ENCODE data around the gene NFATC2.

The NFATC2 gene

DNA sequence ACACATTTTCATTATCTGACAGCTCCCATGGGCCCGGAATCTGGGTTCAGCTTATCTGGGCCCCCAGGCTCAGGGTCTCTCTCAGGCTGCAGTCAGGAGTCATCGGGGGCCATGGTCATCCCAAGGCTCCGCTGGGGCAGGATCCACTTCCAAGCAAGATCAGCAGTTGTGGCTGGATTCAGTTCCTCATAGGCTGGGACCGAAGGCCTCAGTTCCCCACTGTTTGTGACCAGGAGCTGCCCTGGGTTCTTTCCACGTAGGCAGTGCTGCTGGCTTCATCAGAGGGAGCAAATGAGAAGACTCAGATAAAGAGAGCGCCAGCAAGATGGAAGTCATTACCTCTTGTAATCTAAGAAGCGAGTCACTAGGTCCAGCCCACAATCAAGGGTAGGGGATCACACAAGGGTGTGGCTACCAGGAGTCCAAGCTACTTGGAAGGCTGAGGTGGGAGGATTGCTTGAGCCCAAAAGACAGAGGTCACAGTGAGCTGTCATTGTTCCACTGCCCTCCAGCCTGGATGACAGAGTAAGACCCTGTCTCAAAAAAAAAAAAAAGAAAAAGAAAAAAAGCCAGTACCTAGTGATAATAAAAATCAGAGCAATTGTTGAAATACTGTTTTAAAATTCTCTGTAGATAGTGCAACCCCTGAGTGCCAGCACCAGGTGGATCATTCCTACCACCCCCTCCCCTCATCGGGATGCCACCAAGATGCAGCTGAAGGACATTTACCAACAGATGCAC, 162.7 kb downstream of the NFATC2 start:
- no peaks in the 10 kb centered on the region; the same call in 1 of the 2 replicates for H3K79me2 ChIP-seq (ENCODE audit: low read length)
- peak overlapping the region; percentile 3; the same call in 1 of the 2 replicates for H3K4me3 ChIP-seq (ENCODE audit: low read length)
- H3K27me3 ChIP-seq (ENCODE audit: low read depth, low read length) = no peaks in the 10 kb centered on the region
- no peak for TF ChIP-seq EZH2phosphoT487 (IDR thresholded peaks at IDR 0.05; ENCODE audit: low read depth)
- TF ChIP-seq, protein P1, sequence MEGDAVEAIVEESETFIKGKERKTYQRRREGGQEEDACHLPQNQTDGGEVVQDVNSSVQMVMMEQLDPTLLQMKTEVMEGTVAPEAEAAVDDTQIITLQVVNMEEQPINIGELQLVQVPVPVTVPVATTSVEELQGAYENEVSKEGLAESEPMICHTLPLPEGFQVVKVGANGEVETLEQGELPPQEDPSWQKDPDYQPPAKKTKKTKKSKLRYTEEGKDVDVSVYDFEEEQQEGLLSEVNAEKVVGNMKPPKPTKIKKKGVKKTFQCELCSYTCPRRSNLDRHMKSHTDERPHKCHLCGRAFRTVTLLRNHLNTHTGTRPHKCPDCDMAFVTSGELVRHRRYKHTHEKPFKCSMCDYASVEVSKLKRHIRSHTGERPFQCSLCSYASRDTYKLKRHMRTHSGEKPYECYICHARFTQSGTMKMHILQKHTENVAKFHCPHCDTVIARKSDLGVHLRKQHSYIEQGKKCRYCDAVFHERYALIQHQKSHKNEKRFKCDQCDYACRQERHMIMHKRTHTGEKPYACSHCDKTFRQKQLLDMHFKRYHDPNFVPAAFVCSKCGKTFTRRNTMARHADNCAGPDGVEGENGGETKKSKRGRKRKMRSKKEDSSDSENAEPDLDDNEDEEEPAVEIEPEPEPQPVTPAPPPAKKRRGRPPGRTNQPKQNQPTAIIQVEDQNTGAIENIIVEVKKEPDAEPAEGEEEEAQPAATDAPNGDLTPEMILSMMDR (IDR thresholded peaks at IDR 0.05; ENCODE audit: low read depth, low read length) = no peak
- no peaks in the 10 kb centered on the region for H3K9me3 ChIP-seq (ENCODE audit: insufficient read depth, low read length)
- H4K20me1 ChIP-seq (ENCODE audit: insufficient read depth, low read length) = no peaks in the 10 kb centered on the region
- H3K27ac ChIP-seq (ENCODE audit: low read length) = peak overlapping the region; percentile 73
- peaks cover 49% of the 10 kb centered on the region for H3K4me1 ChIP-seq (ENCODE audit: low read length)
- H3K9ac ChIP-seq (ENCODE audit: low read length) = peak overlapping the region; percentile 15; the same call in 1 of the 2 replicates
- peaks cover 9% of the 10 kb centered on the region for H3K36me3 ChIP-seq (replicated peaks; ENCODE audit: low read depth, low read length)
- H2AFZ ChIP-seq (ENCODE audit: low read depth, low read length) = peak overlapping the region; percentile 3; the same call in 1 of the 2 replicates
- peak overlapping the region; percentile 53 for H3K4me2 ChIP-seq (ENCODE audit: low read length)

DNA sequence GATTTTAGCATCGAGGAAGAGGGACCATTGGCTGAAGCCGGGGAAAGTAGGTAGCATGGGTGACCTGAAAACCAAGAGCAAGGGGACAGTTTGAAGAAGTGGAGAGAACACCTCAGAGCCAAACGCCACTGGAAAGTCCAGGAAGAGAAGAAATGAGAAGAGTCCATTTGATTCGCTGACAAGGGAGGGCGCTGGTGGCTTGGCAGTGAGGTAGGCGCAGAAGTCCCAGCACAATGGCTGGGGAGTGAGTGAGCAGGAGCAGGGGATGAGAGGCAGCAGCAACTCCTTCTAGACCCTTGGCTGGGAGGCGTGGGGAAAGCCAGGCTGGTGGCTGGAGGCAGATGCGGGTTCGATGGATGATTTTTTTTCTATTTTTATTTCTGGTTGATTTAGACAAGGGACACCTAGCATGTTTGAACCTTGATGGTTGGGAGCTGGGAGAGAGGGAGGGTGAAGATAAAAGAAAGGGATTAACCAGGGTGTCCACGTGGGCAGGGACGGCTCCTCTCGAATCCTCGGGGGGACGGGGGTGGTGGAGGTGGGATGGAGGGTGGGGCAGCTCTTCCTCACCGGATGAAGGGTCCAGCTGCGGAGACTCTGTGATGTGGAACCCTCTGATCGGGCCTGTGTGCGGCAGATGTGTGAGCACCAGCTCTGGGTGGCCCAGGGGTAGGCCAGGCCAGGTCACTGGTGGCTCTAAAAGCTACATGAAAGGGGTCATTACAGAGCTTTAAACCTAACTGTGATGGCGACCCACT, 164.2 kb downstream of the NFATC2 start:
- no peaks in the 10 kb centered on the region for H3K9me3 ChIP-seq (ENCODE audit: insufficient read depth, low read length)
- no peak overlapping the region for H2AFZ ChIP-seq (ENCODE audit: low read depth, low read length)
- H3K27ac ChIP-seq (ENCODE audit: low read length) = no peak overlapping the region
- peaks cover 49% of the 10 kb centered on the region for H3K4me1 ChIP-seq (ENCODE audit: low read length)
- no peaks in the 10 kb centered on the region for H4K20me1 ChIP-seq (ENCODE audit: insufficient read depth, low read length)
- peaks cover 9% of the 10 kb centered on the region for H3K36me3 ChIP-seq (replicated peaks; ENCODE audit: low read depth, low read length)
- no peak overlapping the region for H3K4me2 ChIP-seq (ENCODE audit: low read length)
- no peak overlapping the region for H3K9ac ChIP-seq (ENCODE audit: low read length)
- no peaks in the 10 kb centered on the region for H3K27me3 ChIP-seq (ENCODE audit: low read depth, low read length)
- H3K4me3 ChIP-seq (ENCODE audit: low read length) = no peak overlapping the region
- no peaks in the 10 kb centered on the region; the same call in 1 of the 2 replicates for H3K79me2 ChIP-seq (ENCODE audit: low read length)
- TF ChIP-seq EZH2phosphoT487 (IDR thresholded peaks at IDR 0.05; ENCODE audit: low read depth) = no peak
- TF ChIP-seq, protein P1 (IDR thresholded peaks at IDR 0.05; ENCODE audit: low read depth, low read length) = peak; percentile 81

DNA sequence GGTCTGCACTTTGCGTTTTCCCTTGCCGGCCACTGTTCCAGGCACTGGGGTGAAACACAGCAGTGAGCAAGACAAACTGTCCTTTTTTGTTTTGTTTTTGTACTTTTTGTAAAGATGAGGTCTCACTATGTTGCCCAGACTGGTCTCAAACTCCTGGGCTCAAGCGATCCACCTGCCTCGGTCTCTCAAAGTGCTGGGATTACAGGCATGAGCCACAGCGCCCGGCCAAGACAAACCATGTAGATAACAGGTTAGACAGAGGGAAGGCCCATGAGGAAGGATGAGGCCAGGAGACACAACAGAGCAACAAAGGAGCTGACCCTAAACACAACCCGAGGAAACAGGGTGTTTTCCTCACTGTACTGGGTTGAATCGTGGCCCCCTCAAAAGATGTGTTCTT, 165.4 kb downstream of the NFATC2 start:
- Histone ChIP-seq H3K4me2 (ENCODE audit: low read length) (no peak overlapping the region), H3K4me1 (ENCODE audit: low read length) (peaks cover 44% of the 10 kb centered on the region), H3K79me2 (ENCODE audit: low read length) (no peaks in the 10 kb centered on the region; the same call in 1 of the 2 replicates), H3K9me3 (ENCODE audit: insufficient read depth, low read length) (no peaks in the 10 kb centered on the region), H4K20me1 (ENCODE audit: insufficient read depth, low read length) (no peaks in the 10 kb centered on the region), H3K36me3 (replicated peaks; ENCODE audit: low read depth, low read length) (peaks cover 9% of the 10 kb centered on the region), H3K9ac (ENCODE audit: low read length) (no peak overlapping the region), H3K4me3 (ENCODE audit: low read length) (no peak overlapping the region), H3K27ac (ENCODE audit: low read length) (no peak overlapping the region), H2AFZ (ENCODE audit: low read depth, low read length) (no peak overlapping the region), H3K27me3 (ENCODE audit: low read depth, low read length) (no peaks in the 10 kb centered on the region)
- TF ChIP-seq, protein P1 (IDR thresholded peaks at IDR 0.05; ENCODE audit: low read depth, low read length) = no peak
- TF ChIP-seq EZH2phosphoT487 (IDR thresholded peaks at IDR 0.05; ENCODE audit: low read depth) = no peak

DNA sequence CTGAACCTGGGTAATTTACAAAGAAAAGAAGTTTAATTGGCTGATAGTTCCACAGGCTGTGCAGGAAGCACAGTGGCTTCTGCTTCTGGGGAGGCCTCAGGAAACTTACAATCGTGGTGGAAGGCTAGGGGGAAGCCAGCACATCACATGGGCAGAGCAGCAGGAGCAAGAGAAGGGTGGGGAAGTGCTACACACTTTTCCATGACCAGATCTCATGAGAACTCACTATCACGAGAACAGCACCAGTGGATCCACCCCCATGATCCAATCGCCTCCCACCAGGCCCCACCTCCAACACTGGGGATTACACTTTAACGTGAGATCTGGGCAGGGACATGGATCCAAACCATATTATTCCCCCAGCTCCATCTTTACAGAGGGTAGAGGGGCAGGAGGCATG, 166.4 kb downstream of the NFATC2 start:
- no peak overlapping the region for H3K9ac ChIP-seq (ENCODE audit: low read length)
- no peaks in the 10 kb centered on the region for H3K27me3 ChIP-seq (ENCODE audit: low read depth, low read length)
- TF ChIP-seq EZH2phosphoT487 (IDR thresholded peaks at IDR 0.05; ENCODE audit: low read depth) = no peak
- TF ChIP-seq, protein P1 (IDR thresholded peaks at IDR 0.05; ENCODE audit: low read depth, low read length) = no peak
- no peaks in the 10 kb centered on the region for H3K9me3 ChIP-seq (ENCODE audit: insufficient read depth, low read length)
- no peaks in the 10 kb centered on the region; the same call in 1 of the 2 replicates for H3K79me2 ChIP-seq (ENCODE audit: low read length)
- peaks cover 34% of the 10 kb centered on the region for H3K4me1 ChIP-seq (ENCODE audit: low read length)
- no peak overlapping the region for H2AFZ ChIP-seq (ENCODE audit: low read depth, low read length)
- H3K4me3 ChIP-seq (ENCODE audit: low read length) = no peak overlapping the region
- no peak overlapping the region for H3K27ac ChIP-seq (ENCODE audit: low read length)
- no peak overlapping the region for H3K4me2 ChIP-seq (ENCODE audit: low read length)
- H4K20me1 ChIP-seq (ENCODE audit: insufficient read depth, low read length) = no peaks in the 10 kb centered on the region
- peaks cover 9% of the 10 kb centered on the region for H3K36me3 ChIP-seq (replicated peaks; ENCODE audit: low read depth, low read length)

Data from OCI-LY3 (cell line).